Measurements from ENCODE around the gene OSTM1.
"Not testable (repeated sequence)": the region's sequence is repeated elsewhere in the genome, so short reads cannot be mapped to it uniquely, and the experiment has no call there.

Gene OSTM1

GRCh38 chr6:108016283-108016682, 58.3 kb downstream of the OSTM1 start:
- not testable (repeated sequence) for DNase-seq

GRCh38 chr6:108013787-108014439, 60.6 kb downstream of the OSTM1 start:
- no peak for DNase-seq

- DNase-seq, result no peak
Measured at GRCh38 chr6:108009894-108010293, 64.6 kb downstream of the OSTM1 start.

- DNase-seq, result not testable (repeated sequence)
Measured at GRCh38 chr6:108009258-108009657, 65.3 kb downstream of the OSTM1 start.

GRCh38 chr6:108008363-108008762, 66.2 kb downstream of the OSTM1 start:
- no peak for DNase-seq

GRCh38 chr6:108005961-108006360, 68.6 kb downstream of the OSTM1 start:
- DNase-seq, result no peak

- DNase-seq, result no peak
Measured at GRCh38 chr6:108004861-108005260, 69.7 kb downstream of the OSTM1 start.

- no peak for DNase-seq
Measured at GRCh38 chr6:108002365-108003221, 71.9 kb downstream of the OSTM1 start.

- no peak for DNase-seq
Measured at GRCh38 chr6:108001696-108002231, 72.8 kb downstream of the OSTM1 start.

GRCh38 chr6:108000259-108000658, 74.3 kb downstream of the OSTM1 start:
- not testable (repeated sequence) for DNase-seq

- no peak for DNase-seq
Measured at GRCh38 chr6:107999341-107999740, 75.2 kb downstream of the OSTM1 start.

GRCh38 chr6:107991772-107992550, 82.6 kb downstream of the OSTM1 start:
- DNase-seq, result no peak
